ENCODE measurements around the gene WFS1. TPM values are rescaled to one million over a fixed set of nuclear protein-coding genes. Genes with fewer than 3 reads are reported as not detected.

Gene WFS1
- total and polyA plus RNA-seq, 2 experiments from 2014 or later = 36.1 to 43.1 TPM

DNA sequence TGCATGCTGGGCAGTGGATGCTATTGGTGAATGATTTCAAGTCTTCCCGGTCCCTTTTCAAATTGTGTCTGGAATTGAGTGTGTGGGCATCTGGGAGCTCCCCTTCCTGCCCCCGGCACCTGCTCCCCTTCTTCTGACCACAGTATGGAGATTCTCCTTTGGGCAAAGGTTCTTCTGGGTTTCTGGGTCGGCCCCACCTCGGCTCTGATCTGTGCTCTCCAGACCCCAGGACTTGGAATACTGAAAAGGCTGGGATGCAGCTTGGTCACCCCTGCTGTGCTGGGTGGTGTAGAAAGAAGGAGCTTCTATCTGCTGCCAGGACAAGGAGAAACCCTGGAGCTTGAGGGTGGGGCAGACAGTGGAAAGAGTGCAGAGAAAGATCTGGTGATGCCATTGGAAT, 78.8 kb downstream of the WFS1 start:
- no peaks in the 10 kb centered on the region for H3K9me3 ChIP-seq (ENCODE audit: low read depth)
- no peak for DNase-seq (ENCODE audit: low spot score)
- H3K4me1 ChIP-seq (ENCODE audit: insufficient read depth) = no peaks in the 10 kb centered on the region
- H3K27ac ChIP-seq = no peak overlapping the region
- H3K79me2 ChIP-seq = no peaks in the 10 kb centered on the region
- H3K4me2 ChIP-seq = no peak overlapping the region
- H3K9me2 ChIP-seq (replicated peaks; ENCODE audit: insufficient read depth) = no peaks in the 10 kb centered on the region
- no peak overlapping the region for H3K4me3 ChIP-seq
- no peak for TF ChIP-seq EZH2phosphoT487 (IDR thresholded peaks at IDR 0.05; ENCODE audit: low read depth, severe bottlenecking, unreplicated experiment)
- TF ChIP-seq, protein P1, sequence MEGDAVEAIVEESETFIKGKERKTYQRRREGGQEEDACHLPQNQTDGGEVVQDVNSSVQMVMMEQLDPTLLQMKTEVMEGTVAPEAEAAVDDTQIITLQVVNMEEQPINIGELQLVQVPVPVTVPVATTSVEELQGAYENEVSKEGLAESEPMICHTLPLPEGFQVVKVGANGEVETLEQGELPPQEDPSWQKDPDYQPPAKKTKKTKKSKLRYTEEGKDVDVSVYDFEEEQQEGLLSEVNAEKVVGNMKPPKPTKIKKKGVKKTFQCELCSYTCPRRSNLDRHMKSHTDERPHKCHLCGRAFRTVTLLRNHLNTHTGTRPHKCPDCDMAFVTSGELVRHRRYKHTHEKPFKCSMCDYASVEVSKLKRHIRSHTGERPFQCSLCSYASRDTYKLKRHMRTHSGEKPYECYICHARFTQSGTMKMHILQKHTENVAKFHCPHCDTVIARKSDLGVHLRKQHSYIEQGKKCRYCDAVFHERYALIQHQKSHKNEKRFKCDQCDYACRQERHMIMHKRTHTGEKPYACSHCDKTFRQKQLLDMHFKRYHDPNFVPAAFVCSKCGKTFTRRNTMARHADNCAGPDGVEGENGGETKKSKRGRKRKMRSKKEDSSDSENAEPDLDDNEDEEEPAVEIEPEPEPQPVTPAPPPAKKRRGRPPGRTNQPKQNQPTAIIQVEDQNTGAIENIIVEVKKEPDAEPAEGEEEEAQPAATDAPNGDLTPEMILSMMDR (IDR thresholded peaks at IDR 0.05; ENCODE audit: poor library complexity) = no peak
- no peak for TF ChIP-seq EZH2 (IDR thresholded peaks at IDR 0.05; ENCODE audit: borderline replicate concordance)
- no peaks in the 10 kb centered on the region for H3K36me3 ChIP-seq (replicated peaks; ENCODE audit: insufficient read depth, low read depth)
- H3K27me3 ChIP-seq = no peaks in the 10 kb centered on the region
- 85% methylated on average over 4 of the region's 4 CpGs for WGBS (ENCODE audit: low lambda C conversion rate, missing lambda C conversion rate)
- no peak overlapping the region for H2AFZ ChIP-seq
- H4K20me1 ChIP-seq (ENCODE audit: insufficient read depth, poor library complexity, severe bottlenecking) = no peaks in the 10 kb centered on the region

DNA sequence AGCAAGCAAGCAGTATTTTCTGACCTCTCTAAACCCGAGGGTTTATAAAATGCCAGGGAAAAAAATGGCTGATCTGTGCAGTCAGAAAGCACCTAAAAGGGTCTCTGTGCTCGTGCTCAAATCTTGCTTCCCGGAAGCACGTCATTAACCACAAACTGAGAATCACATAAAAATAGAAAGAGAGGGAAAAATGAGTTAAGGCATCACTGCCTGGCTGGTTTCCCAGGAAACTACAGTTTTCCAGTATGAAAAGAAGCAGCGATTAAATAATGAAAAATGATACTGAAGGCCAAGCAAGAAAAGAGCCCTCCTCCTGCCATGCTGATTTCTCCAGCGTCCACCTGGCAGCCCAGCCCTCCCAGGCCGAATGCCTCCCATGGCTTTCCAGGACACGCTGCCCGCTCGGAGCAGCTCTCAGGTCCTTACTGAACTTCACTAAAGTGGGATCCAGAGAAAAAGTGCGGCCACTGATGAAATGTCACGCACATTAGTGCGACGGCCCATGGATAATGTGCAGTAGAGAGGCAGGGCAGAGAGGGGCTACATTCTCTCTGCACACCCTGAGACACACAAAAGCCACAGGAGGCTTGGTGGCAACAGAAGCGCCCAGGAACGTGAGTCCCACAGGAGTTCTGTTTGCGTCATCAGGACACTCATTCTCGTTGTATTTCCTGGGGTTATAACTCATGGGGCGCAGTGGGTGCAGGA, 80.4 kb downstream of the WFS1 start:
- Histone ChIP-seq H4K20me1 (ENCODE audit: insufficient read depth, poor library complexity, severe bottlenecking) (no peaks in the 10 kb centered on the region), H3K36me3 (replicated peaks; ENCODE audit: insufficient read depth, low read depth) (no peaks in the 10 kb centered on the region), H3K79me2 (no peaks in the 10 kb centered on the region), H3K4me3 (no peak overlapping the region), H3K4me1 (ENCODE audit: insufficient read depth) (no peaks in the 10 kb centered on the region), H3K27ac (no peak overlapping the region), H3K9me2 (replicated peaks; ENCODE audit: insufficient read depth) (no peaks in the 10 kb centered on the region), H3K27me3 (no peaks in the 10 kb centered on the region), H3K4me2 (no peak overlapping the region), H3K9me3 (ENCODE audit: low read depth) (no peaks in the 10 kb centered on the region), H2AFZ (no peak overlapping the region)
- DNase-seq (ENCODE audit: low spot score) = no peak
- 82% methylated on average over 19 of the region's 19 CpGs for WGBS (ENCODE audit: low lambda C conversion rate, missing lambda C conversion rate)
- TF ChIP-seq EZH2 (IDR thresholded peaks at IDR 0.05; ENCODE audit: borderline replicate concordance) = no peak
- TF ChIP-seq, protein P1 (IDR thresholded peaks at IDR 0.05; ENCODE audit: poor library complexity) = no peak
- TF ChIP-seq EZH2phosphoT487 (IDR thresholded peaks at IDR 0.05; ENCODE audit: low read depth, severe bottlenecking, unreplicated experiment) = no peak

DNA sequence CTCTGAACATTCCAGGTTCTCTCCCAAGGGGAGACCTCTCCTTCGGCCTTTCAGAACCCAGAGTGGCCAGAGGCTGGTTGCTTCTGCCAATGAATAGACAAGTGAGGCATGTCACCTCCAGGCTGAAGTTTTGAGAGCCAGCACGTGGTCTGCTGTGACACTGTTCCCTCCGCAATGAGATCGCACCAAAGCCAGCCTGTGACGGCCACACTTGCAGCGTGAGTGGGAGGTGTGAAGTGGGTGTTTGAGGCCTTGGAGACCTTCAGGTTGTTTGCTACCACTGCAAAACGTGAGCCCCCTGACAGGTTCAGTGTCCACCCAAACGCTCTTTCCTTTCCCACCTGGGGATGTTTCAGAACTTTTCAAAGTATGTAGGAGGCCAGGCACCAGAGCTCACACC, 81.0 kb downstream of the WFS1 start:
- H3K27me3 ChIP-seq = no peaks in the 10 kb centered on the region
- 80% methylated on average over 8 of the region's 8 CpGs for WGBS (ENCODE audit: low lambda C conversion rate, missing lambda C conversion rate)
- no peak overlapping the region for H2AFZ ChIP-seq

More for the DNA sequence above, 81.0 kb downstream of the WFS1 start:
- no peak for DNase-seq (ENCODE audit: low spot score)
- no peaks in the 10 kb centered on the region for H3K4me1 ChIP-seq (ENCODE audit: insufficient read depth)
- H3K27ac ChIP-seq = no peak overlapping the region
- no peaks in the 10 kb centered on the region for H3K36me3 ChIP-seq (replicated peaks; ENCODE audit: insufficient read depth, low read depth)
- no peaks in the 10 kb centered on the region for H3K9me2 ChIP-seq (replicated peaks; ENCODE audit: insufficient read depth)
- no peak overlapping the region for H3K4me2 ChIP-seq
- no peak overlapping the region for H3K4me3 ChIP-seq
- no peaks in the 10 kb centered on the region for H3K9me3 ChIP-seq (ENCODE audit: low read depth)
- no peak for TF ChIP-seq EZH2phosphoT487 (IDR thresholded peaks at IDR 0.05; ENCODE audit: low read depth, severe bottlenecking, unreplicated experiment)
- TF ChIP-seq, protein P1 (IDR thresholded peaks at IDR 0.05; ENCODE audit: poor library complexity) = no peak
- no peak for TF ChIP-seq EZH2 (IDR thresholded peaks at IDR 0.05; ENCODE audit: borderline replicate concordance)
- H3K79me2 ChIP-seq = no peaks in the 10 kb centered on the region
- no peaks in the 10 kb centered on the region for H4K20me1 ChIP-seq (ENCODE audit: insufficient read depth, poor library complexity, severe bottlenecking)
